Cardiac muscle cell (in vitro differentiated cells and primary cell): ENCODE measurements around the gene PHAF1. TPM values are rescaled to one million over a fixed set of nuclear protein-coding genes. Genes with fewer than 3 reads are reported as not detected.

Experiments
- DNase-seq, 2 donors: peaks; one replicate each; pipeline versions ENCODE4 v3.0.0 to v3.0.0-alpha.2; 2010 to 2017; ENCODE audit warnings: low read depth in 1 of 2, low spot score in 1 of 2
- H3K27ac ChIP-seq: fragments of 200-600 bp; sonication (generic); 2 replicates; pipeline ENCODE4 v1.5.1; 2016
- H3K27me3 ChIP-seq: fragments of 200-600 bp; sonication (generic); 2 replicates; pipeline ENCODE4 v1.6.0; 2016; ENCODE audit warnings: control low read depth
- H3K36me3 ChIP-seq: fragments of 200-600 bp; sonication (generic); 2 replicates; pipeline ENCODE4 v1.5.1; 2016; ENCODE audit warnings: control low read depth
- H3K4me1 ChIP-seq: fragments of 200-600 bp; sonication (generic); 2 replicates; pipeline ENCODE4 v1.8.1; 2017; ENCODE audit warnings: low read depth, mild to moderate bottlenecking, mixed run types
- H3K4me3 ChIP-seq: fragments of 200-600 bp; sonication (generic); 2 replicates; pipeline ENCODE4 v1.5.1; 2016; ENCODE audit warnings: mild to moderate bottlenecking
- H3K9me3 ChIP-seq: fragments of 200-600 bp; sonication (generic); 2 replicates; pipeline ENCODE4 v1.5.1; 2017; ENCODE audit warnings: low read depth, mild to moderate bottlenecking, control low read depth
- polyA plus RNA-seq: library from polyadenylated mRNA; unstranded; fragments of >200 nt; fragmentation: Nextera tagmentation; extraction: Ambion mirVana; gene quantifications from 2 replicates; pipeline ENCODE4 v1.2.1, GENCODE V29; 2016
- total RNA-seq: library from RNA; depleted of rRNA; stranded (reverse); fragments of >200 nt; gene quantifications from 2 replicates; pipeline ENCODE4 v1.2.3, GENCODE V29; 2016
- TF ChIP-seq, protein P1 (sequence below): IDR thresholded peaks from 2 replicates; pipeline ENCODE4 v1.5.1; 2012; ENCODE audit warnings: low read depth, mild to moderate bottlenecking, low read length

Gene PHAF1
- total and polyA plus RNA-seq, 2 experiments from 2014 or later, result 10.3 to 18.1 TPM

DNA sequence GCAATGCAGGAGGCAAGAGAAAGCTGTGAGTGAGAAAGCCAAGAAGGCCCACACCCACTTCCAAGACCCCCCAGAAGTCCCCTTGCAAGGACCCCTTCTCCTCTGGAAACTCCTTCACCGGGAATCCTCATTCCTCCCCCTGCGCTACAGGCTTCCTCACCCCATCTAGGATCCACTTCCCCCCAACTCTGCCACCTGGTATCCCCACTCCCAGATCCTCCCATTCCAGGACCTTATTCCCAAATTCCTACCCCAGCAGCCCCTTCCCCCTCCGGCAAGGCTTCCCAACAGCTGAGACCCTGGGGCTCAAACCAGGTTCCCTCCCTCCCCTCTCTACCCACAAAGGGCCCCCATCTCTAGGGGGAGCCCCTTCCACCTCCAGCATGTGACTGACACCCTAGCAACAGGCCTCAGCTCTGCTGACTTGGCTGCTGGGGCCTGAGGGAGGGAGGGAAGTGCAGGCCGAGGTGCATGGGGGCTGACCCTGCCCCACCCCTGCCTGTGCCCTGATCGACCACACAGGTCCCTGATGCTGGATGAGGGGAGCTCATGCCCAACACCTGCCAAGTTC lies 56.9 kb downstream of the PHAF1 start:
- TF ChIP-seq, protein P1, sequence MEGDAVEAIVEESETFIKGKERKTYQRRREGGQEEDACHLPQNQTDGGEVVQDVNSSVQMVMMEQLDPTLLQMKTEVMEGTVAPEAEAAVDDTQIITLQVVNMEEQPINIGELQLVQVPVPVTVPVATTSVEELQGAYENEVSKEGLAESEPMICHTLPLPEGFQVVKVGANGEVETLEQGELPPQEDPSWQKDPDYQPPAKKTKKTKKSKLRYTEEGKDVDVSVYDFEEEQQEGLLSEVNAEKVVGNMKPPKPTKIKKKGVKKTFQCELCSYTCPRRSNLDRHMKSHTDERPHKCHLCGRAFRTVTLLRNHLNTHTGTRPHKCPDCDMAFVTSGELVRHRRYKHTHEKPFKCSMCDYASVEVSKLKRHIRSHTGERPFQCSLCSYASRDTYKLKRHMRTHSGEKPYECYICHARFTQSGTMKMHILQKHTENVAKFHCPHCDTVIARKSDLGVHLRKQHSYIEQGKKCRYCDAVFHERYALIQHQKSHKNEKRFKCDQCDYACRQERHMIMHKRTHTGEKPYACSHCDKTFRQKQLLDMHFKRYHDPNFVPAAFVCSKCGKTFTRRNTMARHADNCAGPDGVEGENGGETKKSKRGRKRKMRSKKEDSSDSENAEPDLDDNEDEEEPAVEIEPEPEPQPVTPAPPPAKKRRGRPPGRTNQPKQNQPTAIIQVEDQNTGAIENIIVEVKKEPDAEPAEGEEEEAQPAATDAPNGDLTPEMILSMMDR, result no peak
- Histone ChIP-seq H3K27me3 (peaks cover 77% of the 10 kb centered on the region), H3K9me3 (no peaks in the 10 kb centered on the region), H3K36me3 (no peaks in the 10 kb centered on the region), H3K4me3 (no peak overlapping the region), H3K27ac (no peak overlapping the region), H3K4me1 (peaks cover 20% of the 10 kb centered on the region)
- DNase-seq, result no peak

DNA sequence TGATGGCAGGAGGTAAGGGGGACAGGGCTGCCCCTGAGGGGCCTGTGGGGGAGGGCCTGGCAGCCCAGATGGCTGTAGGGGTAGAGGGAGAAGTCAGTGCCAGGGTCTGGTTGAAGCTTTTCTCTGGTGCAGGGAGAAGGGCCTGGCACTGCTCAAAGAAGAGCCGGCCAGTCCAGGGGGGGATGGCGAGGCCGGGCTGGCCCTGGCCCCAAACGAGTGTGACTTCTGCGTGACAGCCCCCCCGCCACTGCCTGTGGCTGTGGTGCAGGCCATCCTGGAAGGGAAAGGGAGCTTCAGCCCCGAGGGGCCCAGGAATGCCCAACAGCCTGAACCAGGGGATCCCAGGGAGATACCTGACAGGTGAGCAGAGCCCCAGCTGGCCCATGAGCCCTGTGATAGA lies 57.8 kb downstream of the PHAF1 start:
- Histone ChIP-seq H3K27me3 (peaks cover 68% of the 10 kb centered on the region), H3K9me3 (no peaks in the 10 kb centered on the region), H3K4me3 (no peak overlapping the region), H3K27ac (no peak overlapping the region), H3K4me1 (peaks cover 20% of the 10 kb centered on the region), H3K36me3 (no peaks in the 10 kb centered on the region)
- no peak for DNase-seq
- TF ChIP-seq, protein P1, result no peak

DNA sequence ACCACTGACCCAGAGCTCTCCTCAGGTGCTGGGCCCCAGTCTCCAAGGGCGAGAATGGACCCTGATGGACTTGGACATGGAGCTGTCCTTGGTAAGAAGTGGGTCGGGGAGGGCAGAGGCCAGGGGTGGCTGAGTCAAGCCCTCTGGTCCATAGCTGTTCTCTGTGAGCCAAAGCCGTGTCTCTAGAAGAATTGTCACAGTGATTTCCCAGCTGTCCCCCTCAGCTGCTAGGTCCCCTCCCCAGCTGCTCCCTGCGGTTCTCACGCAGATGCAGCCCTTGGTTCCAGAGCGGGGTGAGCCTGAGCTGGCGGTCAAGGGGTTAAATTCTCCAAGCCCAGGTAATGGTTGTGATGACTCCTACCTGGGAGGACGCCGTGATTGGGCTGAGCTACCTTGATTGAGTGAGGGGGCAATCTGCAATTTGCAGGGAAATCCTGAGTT lies 59.3 kb downstream of the PHAF1 start:
- no peaks in the 10 kb centered on the region for H3K9me3 ChIP-seq
- no peaks in the 10 kb centered on the region for H3K36me3 ChIP-seq
- peaks cover 14% of the 10 kb centered on the region for H3K4me1 ChIP-seq
- no peak overlapping the region for H3K27ac ChIP-seq
- H3K27me3 ChIP-seq, result peaks cover 56% of the 10 kb centered on the region
- TF ChIP-seq, protein P1, result no peak
- H3K4me3 ChIP-seq, result no peak overlapping the region
- no peak for DNase-seq

DNA sequence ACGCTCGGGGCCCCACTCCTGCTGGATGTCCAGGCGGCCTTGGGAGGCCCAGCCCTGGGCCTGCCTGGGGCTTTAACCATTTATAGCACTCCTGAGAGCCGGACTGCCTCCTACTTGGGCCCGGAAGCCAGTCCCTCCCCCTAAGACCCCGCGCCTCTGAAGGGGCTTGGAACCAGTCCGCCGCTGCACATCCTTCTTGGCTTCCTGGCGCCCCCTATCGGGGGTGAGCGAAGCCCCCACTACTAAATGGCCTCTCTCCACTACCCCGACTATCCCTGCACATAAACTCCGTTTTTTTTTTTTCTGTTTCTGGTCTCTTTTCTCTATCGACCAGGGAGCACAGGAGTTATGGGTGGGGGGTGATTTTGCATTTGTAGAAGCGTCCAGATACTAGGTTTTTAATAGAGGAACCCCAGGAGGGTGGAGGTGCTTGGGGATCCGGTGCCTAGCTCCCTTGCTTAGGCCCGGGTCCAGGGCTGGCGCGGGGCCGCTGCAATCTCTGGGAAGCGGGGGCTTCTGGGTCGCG lies 60.0 kb downstream of the PHAF1 start:
- H3K4me3 ChIP-seq, result peak overlapping the region; percentile 37
- peak overlapping the region; percentile 54 for H3K27ac ChIP-seq
- DNase-seq, result peak; percentile 56 to 76
- H3K9me3 ChIP-seq, result no peaks in the 10 kb centered on the region
- TF ChIP-seq, protein P1, result peak; percentile 74
- peaks cover 52% of the 10 kb centered on the region for H3K27me3 ChIP-seq
- peaks cover 19% of the 10 kb centered on the region for H3K4me1 ChIP-seq
- no peaks in the 10 kb centered on the region for H3K36me3 ChIP-seq

DNA sequence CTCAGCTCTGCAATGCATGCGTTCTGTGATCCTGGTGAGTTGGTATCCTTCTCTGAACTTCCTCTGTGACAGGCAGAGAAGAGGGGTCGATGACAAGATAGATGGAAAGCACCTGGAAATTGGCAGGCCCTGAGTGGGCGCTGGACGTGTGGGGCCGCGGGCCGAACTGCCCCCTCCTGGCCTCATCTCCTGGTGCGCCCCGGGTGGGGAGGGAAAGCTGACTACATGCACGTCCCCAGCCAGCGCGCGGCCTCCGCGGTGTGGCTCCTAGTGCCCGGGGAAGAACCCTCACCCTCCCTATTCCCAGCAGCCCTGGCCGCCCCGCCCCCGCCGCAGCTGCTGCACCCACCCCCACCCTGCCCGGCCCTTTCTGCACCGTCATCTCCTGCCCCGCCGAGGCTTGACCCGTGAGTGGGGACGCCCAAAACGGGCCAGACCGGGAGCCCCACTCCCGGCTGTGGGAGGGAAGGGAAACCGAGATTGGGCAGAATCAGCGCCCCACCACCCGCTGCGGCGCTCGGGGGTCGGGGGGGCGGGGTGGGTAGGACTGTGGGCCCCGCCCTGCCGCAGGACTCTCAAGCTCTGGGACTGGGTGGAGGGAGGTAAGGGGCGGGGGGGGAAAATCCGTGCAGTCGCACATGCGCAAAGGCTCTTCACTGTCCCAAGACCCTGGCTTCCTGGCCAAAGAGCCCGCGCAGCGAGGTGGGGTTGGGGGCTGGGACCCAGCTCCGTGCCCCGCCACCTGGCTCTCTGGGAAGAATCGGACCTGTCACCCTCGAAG lies 60.6 kb downstream of the PHAF1 start, which contains the start of gene NOL3:
Gene NOL3, plus strand, starts transcription at position 371 of the 781 bp plus-strand sequence.
- Histone ChIP-seq H3K4me1 (peaks cover 19% of the 10 kb centered on the region), H3K36me3 (no peaks in the 10 kb centered on the region), H3K27ac (peak within 1 kb of the TSS; percentile 54), H3K9me3 (no peaks in the 10 kb centered on the region), H3K27me3 (peaks cover 52% of the 10 kb centered on the region), H3K4me3 (peak within 1 kb of the TSS; percentile 37)
- DNase-seq, result peak; percentile 80 to 90
- TF ChIP-seq, protein P1, result no peak
